NCI-H1436 treated with DMSO at 0.1 percent for 48 hours (cell line): ENCODE results near the gene AHDC1.
"Not testable (repeated sequence)": the region's sequence is repeated elsewhere in the genome, so short reads cannot be mapped to it uniquely, and the experiment has no call there.

ENCODE experiments used
- DNase-seq: peaks from one replicate; lab custom pipeline; 2025; lab: John Stamatoyannopoulos, UW

Gene AHDC1

DNA sequence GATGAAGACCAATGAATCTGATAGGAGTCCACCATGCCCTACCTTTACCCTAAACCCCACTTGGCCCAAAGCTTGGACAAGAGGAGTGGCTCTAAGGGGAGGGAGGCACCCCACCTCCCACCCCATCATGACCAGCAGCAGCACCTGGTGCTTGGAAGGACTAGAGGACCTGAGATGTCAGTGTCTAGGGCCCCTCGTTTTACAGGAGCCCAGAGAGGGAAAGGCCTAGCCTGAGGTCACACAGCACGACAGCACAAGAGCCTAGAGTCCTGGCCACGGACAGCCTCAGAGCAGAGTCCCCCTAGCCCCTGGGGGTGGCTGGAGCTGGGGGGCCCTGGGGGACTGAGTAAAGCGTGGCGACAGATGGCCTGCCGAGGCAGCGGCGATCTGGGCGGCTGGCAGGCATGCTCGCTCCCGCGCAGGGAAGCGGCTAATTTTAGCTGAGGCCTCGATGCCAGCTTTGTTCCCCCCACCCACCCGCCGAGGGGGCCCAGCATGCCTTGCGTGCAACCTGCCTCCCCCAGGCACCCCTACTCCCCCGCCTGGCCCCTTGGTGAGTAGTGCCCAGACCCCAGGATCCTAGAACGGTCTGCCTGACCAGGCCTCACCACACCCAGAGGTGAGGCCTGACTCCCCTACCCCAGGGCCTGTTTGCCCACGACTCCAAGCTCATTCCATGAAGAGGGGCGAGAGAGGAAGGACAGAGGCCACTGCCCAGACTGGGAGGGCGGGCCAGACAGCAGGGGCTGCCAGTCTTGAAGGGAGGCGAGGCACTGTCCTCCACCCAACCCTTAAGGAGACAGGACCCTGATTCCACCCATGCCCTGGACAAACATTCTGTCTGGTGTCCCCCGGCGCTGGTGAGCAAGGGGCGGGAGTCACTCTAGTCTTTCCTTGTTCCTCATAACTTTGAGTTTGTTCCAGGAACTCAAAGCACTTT is 39.0 kb downstream of the AHDC1 start:
- no peak for DNase-seq

DNA sequence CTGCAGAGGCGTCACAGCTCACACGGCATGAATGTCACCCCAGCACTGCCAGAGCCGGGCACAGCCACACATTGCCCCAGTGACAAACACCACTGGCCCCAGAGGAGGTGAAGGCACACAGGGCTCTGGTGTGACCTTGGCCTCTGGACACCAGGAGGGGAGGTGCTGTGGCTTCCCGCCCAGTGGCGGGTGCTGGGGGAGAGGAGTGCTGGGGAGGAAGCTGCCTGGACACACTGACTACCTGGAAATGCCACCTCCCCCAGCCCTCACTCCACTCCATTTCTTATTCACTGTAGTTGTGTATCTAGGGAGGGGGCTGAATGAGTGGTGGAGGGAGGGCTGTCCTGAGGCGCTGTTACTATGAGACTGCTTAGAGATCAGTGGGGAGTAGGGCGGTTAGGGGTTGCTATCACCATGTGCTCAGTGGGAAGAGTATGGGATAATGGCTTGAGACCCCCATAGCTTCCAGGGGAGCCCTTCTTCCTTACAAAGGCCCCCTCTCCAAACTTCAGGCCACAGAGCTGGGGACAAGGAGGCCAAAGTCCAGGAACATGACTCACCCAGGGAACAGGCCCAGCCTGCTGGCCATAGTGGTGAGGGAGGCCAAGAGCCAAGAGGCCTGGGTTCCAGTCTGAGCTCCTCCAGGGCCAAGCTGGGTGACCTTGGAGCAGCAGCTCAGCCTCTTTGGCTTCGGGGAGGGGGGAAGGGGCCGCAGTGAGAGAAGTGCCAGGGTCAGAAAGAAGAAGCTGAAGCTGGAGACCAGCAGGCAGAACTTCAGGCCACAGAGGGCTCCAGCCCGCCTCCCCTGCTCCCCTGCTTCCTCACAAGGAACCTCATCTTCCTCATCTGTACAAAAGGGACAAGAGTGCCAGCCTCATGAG is 40.1 kb downstream of the AHDC1 start:
- DNase-seq, result no peak

DNA sequence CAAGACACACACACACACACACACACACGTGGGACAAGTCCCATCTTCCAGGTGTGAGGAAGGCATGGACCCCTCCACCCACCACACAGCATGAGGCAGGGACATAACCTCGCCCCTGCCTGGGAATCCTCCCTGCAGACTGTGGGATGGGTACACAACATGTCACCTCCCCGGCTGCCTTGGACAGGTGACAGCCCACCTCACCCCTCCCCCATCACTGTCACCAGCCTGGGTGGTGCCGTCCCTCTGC is 40.7 kb downstream of the AHDC1 start:
- DNase-seq, result no peak

DNA sequence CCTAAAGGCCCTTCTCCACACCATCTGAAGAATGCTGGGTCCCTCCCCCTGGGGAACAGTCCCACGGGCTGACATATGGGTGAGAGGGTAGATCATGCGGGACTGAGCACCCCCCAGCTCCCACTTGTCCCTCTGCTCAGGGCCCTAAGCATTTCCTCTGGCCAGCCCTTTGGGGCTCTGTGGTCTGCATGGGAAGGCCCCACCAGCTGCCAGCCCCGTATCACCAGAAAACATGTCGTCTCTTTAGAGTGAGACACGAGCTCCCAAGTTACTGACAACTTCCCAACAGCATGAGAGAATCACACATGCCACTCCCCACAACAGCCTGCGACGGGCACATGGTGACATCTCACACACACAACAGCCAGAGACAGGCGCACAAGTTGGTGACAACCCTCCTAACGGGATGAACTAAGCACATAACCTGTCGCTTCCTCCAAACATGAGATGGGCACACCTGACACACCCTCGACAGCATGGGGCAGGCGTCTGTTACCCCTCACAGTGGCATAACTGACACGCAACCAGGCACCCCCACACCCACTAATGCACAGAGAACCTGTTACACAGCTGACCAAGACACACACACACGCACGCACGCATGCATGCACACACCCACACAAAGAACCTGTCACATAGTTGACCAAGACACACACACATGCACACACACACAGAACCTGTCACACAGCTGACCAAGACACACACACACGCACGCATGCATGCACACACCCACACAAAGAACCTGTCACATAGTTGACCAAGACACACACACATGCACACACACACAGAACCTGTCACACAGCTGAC is 41.2 kb downstream of the AHDC1 start:
- DNase-seq, result no peak

DNA sequence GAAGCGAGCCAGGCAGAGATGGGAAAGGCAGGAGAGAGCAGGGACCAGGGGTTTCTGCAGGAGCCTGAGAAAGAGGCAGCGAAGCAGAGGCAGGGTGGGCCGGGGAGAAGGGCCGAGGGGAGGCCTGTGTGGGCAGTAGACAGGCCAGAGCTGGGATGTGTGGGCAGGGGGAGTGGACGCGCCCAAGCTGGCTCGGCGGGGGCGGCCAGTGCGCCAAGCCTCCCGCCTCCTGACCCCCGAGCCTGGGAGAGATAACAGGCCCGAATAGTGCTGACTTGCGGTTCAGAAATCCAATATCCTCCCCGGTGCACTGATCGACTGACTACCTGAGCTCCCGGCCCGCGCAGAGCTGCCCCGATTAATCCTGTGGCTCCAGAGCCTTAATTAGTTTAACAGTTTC is 41.9 kb downstream of the AHDC1 start:
- no peak for DNase-seq

DNA sequence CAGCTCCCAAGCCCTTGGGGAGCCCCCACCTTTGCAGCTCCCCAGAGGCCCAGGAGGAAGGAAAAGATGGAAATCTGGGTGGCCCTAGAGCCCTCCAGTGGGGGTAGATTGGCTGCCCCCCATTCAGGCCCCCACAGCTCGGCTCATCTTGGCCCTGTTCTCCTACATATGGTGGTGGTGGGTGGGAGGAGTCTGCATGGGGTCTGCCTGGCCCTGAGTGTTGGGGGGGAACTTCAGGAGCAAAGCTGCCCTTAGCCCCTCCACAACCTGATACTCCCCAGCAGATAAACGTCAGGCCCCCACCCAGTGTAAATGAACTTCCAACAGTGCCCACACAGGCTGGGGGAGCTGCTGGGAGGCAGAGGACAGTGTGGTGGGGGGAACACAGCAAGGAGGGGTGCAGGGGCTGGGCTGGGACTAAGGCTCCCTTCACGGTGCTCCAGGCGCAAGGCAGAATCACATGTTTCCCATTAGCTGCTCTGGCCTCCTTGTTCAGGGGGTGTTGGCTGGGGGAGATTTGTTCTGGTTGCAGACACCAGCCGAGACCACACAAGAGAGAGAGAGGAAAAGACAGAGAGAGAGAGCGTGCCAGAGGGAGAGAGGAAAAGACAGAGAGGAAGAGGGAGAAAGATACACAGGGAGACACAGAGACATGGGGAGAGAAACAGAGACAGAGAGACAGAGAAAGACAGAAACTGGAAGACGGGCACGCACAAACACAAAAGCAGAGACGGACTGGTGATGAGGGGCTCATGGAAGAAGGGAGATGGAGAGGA is 42.6 kb downstream of the AHDC1 start:
- DNase-seq, result no peak

DNA sequence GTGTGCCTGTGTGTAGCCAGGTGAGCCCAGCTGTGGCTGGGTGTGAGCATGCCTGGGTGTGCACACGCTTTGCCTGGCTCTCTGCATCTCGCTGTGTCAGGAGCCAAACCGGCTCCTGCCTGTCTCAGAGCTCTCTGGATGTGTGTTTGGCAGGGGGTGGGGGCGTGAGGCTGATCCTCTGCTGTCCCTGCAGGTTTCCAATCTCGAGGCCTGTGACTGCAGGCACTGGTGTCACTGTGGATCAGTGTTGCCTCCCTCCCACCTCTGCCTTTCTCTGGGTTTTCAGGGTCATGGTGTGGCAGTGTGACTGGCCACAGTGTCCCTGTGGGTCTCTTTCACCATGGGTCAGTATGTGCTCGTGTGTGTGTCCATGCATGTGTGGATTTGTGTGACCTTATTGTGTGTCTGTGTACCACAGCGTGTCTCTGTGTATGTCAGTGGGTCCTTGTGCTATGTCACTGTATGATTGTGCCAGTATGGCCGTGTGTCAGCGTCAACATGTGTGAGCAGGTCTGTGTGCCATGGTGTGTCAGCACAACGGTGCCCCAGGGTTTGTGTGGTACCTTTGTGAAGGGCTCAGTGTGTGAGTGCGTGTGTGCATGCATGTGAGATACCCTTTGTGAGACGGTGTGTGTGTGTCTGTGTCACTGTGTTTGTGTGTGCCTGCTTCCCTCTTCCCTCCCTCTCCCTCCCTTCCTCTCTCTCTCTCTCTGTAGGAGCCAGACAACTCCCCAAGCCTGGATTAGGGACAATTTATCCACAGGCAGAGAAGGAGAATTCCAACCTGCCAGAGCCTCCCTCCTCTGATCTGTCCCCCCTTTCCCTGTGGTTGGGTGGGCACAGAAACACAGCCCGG is 43.4 kb downstream of the AHDC1 start:
- DNase-seq, result no peak

DNA sequence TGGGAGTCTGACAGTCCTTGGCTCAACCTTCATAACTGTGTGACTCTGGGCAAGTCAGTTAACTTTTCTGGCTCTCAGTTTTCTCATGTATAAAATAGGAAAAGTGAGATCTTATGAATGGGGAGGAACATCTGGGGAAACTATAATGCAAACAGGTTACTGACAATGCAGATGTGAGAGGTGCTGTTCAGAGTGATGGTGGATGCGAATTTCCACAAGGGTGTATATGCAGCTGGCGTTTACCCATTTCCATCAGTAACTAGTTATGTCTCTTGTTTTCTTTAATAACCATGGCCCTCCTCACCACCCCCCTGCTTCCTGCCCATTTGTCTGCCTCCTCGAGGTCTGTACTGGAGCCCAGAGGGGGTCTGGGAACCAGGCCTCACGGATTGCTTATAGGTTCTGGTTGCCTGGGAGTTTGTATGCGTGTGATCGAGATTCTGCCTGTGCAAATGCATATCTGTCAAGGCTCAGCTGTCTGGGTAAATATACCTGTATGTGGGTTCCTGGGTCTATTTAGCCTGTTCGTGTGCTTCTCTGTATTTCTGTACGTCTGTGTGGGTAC is 44.4 kb downstream of the AHDC1 start:
- DNase-seq, result no peak

DNA sequence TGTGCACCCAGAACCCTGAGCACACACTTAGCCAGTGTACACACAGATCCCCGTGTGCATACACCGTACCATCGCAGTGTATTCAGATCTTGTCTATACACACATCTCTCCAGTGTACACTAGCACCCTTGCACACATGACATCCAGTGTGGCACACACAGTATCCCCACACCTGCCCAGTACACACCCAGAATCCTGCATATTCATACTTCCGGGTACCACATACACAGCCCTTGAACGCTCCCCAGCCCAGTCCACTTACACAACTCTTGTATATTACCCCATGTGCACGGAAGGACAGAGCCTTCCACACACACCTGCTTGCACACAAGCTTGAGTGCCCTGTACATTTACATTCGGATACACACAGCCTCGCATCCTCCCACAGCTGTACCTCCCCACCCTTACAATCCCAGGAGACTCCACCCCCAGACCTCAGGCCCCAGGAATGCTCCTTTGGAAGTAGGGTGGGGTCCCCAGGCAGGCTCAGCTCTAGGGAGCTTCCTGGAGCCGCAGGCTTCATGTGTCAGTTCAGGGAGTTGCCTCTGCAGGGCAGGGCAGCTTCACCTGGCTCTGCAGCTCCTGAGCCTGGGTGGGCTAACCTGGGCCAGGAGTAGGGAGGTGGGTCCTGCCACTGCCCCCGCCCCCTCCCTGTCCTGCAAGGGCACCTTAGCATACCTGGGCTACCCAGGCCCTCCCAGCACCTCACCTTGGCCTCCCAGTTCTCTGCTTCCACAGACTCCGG is 46.2 kb downstream of the AHDC1 start:
- no peak for DNase-seq

DNA sequence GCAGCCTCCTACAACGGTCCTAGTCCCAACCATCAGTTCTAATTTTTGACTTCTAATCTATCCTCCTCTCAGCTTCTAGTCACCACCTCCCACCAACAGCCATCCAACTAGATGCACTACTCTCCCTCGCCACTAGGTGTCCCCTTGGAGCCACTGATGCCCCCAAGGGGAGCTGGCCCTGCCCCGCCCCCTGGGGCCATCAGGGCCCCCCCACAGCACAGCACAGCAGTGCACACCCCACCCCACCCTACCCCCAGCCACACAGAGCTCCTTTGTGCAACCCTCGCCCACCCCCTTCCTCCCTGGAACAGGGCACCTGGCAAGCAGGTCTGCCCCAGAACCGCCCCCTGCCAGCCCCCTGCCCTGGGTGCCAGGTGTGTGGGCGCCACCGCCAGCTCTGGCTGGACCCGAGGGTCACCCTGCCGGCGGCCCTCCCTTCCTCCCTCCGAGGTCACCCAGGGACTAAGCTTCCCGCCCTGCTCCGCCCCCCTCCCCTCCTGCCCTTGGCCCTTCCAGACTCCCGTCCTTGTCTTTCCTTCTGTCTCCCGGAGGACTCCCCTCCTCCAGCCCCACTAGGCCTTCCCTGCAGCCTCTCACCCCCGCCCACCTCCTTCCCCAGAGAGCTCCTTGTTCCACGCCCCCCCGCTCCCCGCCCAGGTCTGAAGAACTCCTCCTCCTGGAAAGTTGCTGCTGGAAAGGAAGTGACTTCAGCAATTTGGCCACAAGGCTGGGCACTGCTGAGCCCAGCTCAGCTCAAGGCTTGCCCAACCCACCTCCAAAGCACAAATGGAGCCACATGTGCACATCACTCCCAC is 47.0 kb downstream of the AHDC1 start:
- no peak for DNase-seq

DNA sequence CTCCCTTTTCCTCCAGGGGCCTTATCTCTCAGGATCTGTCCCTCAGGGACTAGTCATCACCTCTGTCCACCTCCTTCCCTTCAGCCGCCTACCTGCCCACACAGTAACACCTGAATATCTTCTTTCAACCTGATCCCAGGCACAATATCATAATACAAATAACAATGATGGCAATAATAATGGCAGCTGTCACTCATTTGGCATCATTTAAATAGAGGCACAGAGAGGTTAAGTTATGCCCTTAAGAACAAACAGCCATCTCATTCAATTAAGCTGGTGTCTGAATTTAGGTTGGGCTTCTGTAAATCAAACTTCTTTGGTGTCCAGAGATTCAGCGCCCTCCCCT is 47.5 kb downstream of the AHDC1 start:
- no peak for DNase-seq

DNA sequence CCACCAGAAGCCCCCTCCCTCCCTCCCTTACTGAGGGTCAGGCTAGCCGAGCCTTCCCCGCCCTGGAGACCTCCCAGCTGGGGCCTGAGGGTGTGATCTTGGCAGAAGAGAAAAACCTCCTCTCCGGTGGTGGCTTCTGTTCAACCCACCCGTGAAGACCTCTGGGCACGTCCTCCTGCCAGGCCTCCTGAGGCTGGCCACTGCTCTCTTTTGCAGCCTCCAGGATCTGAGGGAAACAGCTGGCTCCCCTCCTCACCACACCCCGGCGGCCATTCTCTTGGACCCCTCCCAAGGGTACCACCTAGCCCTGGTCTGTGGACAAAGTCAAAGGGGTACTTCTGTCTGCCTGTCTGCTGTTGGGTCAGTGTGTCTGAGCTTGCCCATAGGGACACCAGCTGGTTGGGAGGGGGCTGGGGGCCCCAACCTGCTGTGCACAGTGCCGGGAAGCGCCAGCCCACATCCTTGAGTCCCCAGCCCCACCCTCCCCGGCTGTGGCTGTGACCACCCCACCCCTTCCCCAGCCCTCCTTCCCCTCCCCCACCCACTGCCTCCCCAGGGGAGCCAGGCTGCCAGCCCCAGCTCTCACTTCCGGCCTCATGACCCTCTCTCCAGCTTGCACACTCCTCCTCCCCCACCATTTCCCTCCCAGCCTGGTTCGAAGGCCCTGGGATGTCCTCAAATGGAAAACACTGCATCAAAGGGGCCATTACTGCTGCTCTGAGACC is 48.1 kb downstream of the AHDC1 start:
- DNase-seq, result no peak

DNA sequence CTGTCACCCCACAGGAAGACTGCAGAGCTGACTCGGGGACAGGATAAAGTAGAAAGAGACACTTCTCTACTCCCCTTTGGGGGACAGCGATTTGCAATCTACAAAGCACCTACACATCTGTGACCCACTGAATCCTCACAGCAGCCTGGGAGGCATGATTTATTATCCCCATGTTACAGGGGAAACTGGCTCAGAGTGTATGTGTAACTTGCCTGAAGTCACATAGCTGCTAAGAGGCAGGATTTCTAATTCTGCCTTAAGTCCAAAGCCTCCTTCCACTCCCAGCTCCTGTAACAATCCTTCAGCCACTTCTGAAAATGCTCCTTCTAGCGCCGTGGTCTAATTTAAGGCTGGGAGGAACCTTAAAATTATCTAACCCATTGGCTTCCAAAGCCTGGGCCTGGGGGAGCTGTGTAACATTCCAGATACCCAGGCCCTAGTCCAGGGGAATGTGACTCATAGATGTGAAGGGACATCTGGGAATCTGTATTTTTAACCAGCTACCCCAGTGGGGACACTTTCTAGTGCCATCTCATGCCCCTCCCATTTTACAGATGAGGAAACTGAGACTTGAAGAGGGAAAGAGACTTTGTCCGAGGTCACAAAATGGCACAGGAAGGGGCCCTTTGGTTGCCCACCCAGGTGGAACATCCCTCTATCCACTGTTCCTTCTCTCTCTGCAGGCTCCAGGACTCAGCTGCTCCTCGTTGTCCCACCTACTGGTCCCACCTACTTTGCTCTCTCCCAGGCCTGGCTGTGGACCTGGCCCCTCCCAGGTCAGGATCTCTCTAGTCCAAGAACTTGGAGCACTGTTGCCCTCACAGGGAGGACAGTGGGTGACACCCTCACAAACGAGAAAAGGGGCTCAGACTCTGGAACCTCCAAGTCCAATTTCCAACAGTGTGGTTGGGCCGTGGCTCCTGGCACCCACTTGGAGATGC is 48.9 kb downstream of the AHDC1 start:
- no peak for DNase-seq

DNA sequence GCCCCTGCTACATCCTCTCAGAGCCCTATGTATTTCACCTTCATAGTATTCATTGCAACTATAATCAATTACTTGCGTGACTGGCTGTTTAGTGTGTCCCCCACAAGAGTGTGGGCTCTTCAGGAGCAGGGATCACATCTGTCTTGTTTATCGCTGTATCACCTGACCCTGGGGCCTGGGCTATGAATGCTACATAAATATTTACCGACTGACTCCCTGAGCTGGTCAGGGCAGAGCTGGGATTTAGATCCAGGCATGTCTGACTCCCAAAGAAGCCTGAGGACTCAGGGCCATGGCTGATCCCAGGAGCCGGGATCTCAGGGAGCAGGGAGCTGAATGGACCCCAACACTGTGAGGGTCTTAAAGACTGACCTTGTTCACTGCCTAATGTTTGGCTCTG is 49.7 kb downstream of the AHDC1 start:
- no peak for DNase-seq

DNA sequence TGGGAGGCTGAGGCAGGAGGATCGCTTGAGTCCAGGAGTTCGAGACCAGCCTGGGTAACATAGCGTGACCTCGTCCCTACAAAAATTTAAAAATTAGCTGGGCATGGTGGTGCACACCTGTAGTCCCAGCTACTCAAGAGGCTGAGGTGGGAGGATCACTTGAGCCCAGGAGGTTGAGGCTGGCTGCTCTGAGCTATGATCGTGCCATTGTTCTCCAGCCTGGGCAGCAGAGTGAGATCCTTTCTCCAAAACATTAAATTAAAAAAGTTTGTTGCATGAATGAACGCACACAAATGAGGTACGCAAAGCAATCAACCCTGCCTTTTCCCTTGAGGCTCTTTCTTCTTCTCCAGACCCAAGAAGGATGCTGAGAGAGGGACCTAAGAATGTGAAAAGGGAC is 50.1 kb downstream of the AHDC1 start:
- DNase-seq, result not testable (repeated sequence)

DNA sequence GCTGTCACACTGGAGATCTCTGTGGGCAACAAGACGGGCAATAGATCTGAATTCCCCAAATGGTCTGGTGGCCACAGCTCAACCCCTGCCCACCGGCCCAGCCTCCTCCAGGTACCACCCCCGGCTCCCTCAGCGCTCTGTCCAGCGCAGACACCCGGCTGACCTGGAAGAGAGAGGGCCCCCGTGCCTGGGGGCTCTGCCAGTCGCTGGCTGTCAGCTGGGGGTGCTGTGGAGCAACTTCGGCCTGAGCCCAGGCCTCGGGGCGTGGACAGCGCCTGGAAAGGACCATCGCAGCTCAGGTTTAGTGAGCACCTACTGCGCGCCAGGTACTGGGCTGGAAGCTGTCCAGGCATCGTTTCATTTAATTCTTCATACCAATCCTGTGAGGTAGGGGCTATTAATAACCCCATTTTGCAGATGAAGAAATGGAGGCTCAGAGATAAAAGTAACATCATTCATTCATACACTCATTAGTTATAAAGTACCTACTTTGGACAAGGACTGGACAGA is 51.0 kb downstream of the AHDC1 start:
- DNase-seq, result no peak

DNA sequence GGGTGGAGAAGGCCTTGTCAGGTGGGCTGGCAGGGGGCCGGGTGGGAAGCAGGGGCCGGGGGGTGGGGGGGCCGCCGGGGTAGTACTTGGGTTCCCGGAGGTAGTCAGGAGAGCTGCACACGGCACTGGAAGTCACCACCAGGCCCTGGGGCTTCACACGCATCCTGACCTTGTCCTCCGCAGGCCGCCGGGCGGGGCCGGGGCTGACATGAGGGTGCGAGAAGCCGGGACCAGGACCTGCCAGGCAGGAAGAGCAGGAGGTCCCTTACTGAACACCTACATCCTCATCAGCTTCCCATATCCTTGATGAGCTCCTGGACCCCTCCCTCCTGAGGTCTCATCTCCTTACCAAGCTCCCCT is 52.0 kb downstream of the AHDC1 start:
- no peak for DNase-seq
